HG03378 (cell line): ENCODE data around the gene TM9SF4.
"Not testable (repeated sequence)": the region's sequence is repeated elsewhere in the genome, so short reads cannot be mapped to it uniquely, and the experiment has no call there.

Source experiments
- ATAC-seq: cut with Tn5 transposase; IDR thresholded peaks from one replicate; pipeline ENCODE4 v1.9.1; 2021; ENCODE audit warnings: mild to moderate bottlenecking, moderate library complexity; ENCODE audit not compliant: unreplicated experiment

The TM9SF4 gene

GRCh38 chr20:32089637-32090362 lies 19.7 kb upstream of the TM9SF4 start:
- no peak for ATAC-seq

DNA sequence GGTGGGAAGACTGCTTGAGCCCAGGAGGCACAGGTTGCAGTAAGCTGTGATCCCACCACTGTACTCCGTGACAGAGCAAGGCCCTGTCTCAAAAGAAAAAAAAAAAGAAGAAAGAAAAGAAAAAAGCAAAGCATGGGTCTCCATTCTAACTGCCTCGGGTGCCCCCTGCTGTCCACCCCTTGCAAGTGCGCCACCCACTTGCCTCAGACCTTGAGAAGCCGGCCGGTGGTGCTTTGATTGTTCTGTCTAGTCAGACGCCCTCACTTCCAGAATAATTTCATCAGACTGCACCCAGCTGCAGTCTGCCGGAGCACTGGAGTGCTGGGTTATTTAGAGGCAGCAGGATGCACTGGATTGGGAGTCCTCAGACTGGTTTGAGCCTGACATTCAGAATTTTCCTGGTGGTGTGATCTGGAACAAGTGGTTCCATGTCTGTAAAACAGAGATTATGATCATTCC lies 17.6 kb upstream of the TM9SF4 start:
- no peak for ATAC-seq

GRCh38 chr20:32098786-32099185 lies 10.7 kb upstream of the TM9SF4 start:
- no peak for ATAC-seq

DNA sequence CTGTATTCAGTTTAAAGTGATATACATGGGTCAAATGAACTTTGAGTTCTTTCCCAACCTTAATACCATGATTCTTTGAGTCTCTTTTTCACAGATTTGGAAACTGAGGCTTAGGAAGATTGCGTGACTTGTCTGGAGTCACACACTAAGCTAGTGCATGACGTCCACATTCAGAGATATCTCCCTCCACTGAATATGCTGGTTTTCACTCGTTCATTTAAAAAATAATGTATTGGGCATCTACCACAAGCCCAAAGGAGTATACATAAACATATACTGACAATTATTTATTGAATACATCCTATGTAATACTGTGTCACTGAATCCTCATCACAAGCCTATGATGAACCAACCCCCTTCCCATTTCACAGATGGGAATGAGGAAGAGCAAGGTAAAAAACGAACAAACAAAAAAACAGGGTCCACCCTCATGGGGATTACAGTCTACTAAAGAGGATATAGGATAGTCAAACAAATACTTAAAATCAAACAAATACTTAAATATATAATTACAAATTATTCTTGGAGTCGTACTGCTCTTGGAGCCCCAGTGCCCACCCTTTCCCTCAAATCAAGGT lies 611 bp upstream of the TM9SF4 start:
- ATAC-seq = no peak

GRCh38 chr20:32110173-32110704 lies 725 bp downstream of the TM9SF4 start:
- ATAC-seq = no peak

DNA sequence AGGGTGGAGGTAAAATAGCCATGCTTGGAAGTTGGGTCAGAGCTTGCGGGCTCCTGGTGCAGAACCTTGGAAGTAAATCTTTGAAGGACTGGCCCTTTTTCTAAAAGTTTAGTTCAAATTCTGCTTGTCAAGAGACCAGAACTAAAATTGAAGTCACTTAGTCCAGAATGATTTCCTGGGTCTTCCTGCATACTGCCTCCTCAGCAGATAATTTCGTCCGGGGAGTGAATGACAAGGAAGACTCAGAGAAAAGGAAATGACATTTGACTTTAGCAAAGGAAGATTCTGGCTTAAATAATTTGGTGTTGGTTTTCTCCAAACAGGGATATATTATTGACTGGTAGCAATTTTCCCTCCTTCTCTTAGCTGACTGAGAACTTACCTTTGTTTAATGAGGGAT lies 1.2 kb downstream of the TM9SF4 start:
- no peak for ATAC-seq

DNA sequence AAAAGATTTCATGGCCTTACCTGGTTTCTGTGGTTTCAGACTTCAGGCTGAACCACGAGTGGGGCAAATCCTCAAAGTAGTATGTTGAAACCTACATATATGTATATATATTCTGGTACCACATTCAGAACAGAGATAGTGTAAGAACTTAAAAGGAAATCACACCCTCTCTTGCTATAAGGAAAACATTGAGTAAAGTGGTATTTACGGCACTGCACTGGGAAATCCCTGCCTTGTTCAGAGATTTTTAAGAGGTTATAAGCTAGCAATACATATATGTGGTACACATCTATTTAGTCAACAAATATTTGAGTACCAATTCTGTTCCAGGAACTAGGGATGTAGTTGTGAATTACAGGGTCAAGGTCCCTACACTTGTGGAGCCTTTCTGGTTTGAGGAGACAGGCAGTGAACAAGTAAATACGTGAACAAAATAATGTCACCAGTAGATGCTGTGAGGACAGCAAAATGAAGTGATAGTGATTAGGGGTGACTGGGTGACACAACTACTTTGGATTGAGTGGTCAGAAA lies 1.7 kb downstream of the TM9SF4 start:
- no peak for ATAC-seq

DNA sequence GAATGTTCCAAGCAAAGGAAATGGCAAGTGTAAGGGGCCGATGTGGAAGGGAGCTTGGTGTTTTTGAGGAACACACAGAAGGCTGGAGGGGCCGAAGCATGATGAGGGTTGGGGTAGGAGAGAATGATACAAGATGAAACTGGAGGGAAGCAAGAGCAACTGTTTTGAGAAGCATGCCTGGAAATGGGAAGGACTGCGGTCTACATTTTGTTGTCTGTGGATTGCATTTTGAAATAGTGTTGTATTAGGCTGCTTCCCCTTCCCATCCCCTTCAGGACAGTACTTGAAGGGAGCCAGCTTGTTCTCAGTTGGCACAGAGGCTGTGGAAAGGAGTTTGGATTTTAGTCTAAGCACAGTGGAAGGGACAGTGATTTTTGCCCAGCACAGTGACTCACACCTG lies 2.2 kb downstream of the TM9SF4 start:
- no peak for ATAC-seq

GRCh38 chr20:32112841-32113240 lies 3.3 kb downstream of the TM9SF4 start:
- no peak for ATAC-seq

- ATAC-seq = no peak
These were observed 4.2 kb downstream of the TM9SF4 start for GRCh38 chr20:32113591-32114260.

DNA sequence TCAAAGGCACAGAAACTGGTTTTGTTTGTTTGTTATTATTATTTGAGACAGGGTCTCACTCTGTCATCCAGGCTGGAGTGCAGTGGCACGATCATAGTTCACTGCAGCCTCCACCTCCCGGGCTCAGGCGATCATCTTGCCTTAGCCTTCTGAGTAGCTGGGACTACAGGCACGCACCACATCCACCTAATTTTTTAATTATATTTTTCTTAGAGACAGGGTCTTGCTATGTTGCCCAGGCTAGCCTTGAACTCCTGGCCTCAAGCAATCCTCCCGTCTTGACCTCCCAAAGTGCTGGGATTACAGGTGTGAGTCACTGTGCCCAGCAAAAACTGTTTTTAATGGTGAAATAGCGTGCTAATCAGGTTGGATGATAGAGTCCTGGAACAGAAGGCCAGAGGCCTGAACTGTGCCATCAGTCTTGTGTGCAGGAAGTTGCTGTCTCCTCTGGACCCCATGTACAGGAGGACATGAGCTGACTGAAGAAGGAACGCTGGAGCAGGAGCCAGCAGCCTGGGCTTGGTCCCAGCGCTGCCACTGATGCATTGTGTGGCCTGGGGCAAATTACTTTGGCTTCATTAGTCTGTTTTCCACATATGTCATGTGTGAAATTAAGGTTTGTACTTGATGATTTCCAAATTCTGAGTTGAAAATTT lies 4.9 kb downstream of the TM9SF4 start:
- ATAC-seq = no peak

DNA sequence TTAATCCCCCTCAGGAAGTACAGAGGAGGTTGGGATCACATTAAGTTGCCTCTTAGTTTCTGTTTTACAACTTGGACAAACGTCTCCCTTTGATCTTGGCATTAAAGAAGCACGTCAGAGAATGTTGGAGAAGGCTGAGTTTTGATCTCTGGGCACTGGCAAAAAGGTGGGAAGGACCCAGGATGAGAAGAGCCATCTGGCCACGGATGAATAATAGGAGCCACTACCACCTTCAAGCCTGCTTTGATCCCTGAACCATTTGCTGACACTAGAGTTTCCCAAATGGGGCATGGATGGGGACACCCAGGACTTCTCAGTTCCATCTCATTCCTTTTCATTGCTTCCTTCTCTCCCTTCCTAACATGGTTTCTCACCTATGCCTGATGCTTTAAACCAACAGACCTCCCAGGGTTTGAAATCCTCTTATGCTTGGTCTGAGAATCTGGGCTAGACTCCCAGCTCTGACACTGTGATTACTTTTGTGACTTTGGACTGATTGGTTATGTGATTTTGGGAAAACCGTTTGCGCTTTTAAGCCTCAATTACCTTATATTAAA lies 5.8 kb downstream of the TM9SF4 start:
- ATAC-seq = no peak

GRCh38 chr20:32116079-32116521 lies 6.6 kb downstream of the TM9SF4 start:
- ATAC-seq = no peak

DNA sequence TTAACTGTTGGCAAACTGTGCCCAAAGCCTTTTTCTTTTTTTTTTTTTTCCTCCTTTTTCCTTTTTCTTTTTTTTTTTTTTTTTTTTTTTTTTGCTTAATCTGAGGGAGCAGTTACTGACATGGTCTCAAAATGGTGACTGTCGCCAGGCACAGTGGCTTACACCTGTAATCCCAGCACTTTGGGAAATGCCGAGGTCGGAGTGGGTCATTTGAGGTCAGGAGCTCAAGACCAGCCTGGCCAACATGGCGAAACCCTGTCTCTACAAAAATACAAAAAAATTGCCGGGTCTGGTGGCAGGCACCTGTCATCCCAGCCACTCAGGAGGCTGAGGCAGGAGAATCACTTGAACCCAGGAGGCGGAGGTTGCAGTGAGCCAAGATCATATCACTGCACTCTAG lies 7.3 kb downstream of the TM9SF4 start:
- ATAC-seq = not testable (repeated sequence)

DNA sequence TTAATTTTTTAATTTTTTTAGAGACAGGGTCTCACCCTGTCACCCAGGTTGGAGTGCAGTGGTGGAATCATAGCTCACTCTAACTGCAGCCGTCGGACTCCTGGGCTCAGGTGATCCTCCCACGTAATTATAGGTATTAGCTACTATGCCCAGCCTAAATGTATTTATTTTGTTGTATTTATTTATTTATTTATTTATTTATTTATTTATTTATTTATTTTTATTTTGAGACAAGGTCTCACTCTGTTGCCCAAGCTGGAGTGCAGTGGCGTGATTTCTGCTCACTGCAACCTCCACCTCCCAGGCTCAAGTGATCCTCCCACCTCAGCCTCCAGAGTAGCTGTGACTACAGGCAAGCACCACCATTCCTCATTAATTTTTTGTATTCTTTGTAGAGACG lies 8.9 kb downstream of the TM9SF4 start:
- not testable (repeated sequence) for ATAC-seq

GRCh38 chr20:32119734-32120133 lies 10.2 kb downstream of the TM9SF4 start:
- no peak for ATAC-seq

DNA sequence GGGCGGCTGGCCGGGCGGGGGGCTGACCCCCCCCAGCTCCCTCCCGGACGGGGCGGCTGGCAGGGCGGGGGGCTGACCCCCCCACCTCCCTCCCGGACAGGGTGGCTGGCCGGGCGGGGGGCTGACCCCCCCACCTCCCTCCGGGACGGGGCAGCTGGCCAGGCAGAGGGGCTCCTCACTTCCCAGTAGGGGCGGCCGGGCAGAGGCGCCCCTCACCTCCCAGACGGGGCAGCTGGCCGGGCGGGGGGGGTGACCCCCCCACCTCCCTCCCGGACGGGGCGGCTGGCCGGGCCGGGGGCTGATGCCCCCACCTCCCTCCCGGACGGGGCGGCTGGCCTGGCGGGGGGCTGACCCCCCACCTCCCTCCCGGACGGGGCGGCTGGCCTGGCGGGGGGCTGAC lies 12.4 kb downstream of the TM9SF4 start:
- ATAC-seq = not testable (repeated sequence)

DNA sequence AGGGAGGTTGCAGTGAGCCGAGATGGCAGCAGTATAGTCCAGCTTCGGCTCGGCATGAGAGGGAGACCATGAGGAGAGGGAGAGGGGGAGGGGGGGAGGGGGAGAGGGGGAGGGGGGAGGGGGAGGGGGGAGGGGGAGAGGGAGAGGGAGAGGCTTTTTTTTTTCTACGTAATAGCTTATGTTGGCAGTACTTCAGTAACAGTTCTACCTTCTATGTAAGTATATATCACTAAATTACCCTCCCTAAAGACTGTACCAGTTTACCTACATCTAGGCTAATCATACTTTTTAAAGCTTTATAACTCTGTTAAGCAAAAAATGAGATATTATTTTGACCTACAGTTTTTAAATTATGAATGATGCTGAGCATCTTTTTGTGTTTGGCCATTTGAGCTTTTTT lies 13.6 kb downstream of the TM9SF4 start:
- ATAC-seq = no peak

DNA sequence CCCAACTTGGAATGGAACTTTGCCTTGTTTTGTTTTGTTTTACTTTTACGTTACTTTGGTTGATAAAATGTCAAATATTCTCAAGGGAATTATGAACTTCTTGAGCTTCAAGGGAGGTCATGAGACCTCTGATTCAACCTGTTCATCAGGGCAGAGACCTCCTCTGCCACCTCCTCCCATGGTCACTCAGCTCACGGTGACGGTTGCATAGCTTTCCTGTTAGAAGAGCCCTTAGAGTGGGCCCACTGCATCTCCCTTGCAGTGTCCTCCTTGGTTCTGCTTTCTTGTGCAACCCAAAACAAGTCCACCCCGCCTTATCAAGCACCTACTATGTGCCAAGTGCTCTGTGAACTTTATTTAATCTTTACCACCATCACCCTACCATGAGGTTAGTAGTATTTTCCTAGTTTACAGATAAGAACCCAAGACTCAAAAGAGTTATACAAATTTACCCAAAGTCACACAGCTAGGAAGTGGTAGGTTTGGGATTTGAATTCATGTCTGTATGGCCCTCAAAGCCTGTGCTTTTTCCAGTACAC lies 15.5 kb downstream of the TM9SF4 start:
- no peak for ATAC-seq

DNA sequence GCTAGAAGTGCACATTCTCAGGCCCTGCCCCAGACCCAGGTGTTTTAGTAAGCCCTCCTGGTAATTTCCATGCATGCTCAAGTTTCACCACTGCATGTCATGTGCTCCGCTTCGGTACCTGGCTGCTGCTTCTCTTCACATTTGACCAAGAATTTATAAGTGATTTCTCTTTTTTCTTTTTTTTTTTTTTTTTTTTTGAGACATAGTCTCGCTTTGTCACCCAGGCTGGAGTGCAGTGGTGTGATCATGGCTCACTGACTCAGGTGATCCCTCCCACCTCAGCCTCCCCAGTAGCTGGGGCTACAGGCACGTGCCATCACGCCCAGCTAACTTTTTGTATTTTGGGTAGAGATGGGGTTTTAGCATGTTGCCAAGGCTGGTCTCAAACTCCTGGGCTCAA lies 16.0 kb downstream of the TM9SF4 start:
- ATAC-seq = no peak
